Measurements from ENCODE around the gene NUP210. TPM values are rescaled to one million over a fixed set of nuclear protein-coding genes. Genes with fewer than 3 reads are reported as not detected.

The NUP210 gene
- total and polyA plus RNA-seq, 2 of the 13 experiments (the other 11 are each of a cell fraction or from before 2014, with no cell fraction given), result 31.6 to 35.2 TPM

DNA sequence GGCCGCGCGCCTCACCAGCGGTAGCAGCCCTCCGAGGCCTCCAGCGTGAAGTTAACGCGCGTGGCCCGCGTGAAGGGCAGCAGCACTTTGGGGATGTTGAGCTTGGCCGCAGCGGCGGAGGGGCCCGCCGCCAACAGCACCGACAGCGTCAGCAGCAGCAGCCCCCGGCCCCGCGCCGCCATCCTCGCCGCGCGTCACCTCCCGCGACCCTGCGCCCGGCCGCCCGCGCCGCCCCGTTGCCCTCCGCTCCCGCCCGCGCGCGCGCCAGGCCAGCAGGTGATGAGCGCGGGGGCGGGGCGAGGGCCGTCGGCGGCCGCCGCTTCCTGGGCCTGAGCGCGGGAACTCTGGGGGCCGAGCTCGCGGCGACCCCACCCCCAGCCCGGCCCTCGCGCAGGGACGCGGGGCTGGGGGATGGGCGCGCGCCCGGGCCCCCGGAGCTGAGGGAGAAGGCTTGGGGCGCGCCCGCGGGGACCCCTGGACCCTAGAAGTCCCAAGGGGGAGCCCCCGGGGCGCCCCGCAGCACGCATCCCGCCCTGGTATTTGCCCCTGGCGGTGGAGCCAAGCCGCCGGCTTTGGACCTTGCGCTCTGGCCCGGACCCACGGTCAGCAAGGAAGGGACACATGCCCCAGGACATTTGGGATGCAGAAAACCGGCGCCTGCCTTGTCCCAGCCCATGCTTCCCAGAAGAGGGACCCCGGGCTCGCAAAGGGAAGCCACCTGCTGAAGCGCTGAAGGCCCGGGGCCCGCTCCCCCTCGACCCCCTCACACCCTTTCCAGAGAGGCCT lies at the start of gene NUP210 (continued):
- TF ChIP-seq, protein P1, sequence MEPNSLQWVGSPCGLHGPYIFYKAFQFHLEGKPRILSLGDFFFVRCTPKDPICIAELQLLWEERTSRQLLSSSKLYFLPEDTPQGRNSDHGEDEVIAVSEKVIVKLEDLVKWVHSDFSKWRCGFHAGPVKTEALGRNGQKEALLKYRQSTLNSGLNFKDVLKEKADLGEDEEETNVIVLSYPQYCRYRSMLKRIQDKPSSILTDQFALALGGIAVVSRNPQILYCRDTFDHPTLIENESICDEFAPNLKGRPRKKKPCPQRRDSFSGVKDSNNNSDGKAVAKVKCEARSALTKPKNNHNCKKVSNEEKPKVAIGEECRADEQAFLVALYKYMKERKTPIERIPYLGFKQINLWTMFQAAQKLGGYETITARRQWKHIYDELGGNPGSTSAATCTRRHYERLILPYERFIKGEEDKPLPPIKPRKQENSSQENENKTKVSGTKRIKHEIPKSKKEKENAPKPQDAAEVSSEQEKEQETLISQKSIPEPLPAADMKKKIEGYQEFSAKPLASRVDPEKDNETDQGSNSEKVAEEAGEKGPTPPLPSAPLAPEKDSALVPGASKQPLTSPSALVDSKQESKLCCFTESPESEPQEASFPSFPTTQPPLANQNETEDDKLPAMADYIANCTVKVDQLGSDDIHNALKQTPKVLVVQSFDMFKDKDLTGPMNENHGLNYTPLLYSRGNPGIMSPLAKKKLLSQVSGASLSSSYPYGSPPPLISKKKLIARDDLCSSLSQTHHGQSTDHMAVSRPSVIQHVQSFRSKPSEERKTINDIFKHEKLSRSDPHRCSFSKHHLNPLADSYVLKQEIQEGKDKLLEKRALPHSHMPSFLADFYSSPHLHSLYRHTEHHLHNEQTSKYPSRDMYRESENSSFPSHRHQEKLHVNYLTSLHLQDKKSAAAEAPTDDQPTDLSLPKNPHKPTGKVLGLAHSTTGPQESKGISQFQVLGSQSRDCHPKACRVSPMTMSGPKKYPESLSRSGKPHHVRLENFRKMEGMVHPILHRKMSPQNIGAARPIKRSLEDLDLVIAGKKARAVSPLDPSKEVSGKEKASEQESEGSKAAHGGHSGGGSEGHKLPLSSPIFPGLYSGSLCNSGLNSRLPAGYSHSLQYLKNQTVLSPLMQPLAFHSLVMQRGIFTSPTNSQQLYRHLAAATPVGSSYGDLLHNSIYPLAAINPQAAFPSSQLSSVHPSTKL (CRISPR knock-in tag; IDR thresholded peaks at IDR 0.05), result peak; percentile 28; the same call in 1 of the 2 replicates
- no peak for TF ChIP-seq KLF11 (CRISPR knock-in tag; IDR thresholded peaks at IDR 0.05)
- no peak for TF ChIP-seq ZSCAN21 (CRISPR knock-in tag; IDR thresholded peaks at IDR 0.05; ENCODE audit: borderline replicate concordance)
- TF ChIP-seq, protein P2, sequence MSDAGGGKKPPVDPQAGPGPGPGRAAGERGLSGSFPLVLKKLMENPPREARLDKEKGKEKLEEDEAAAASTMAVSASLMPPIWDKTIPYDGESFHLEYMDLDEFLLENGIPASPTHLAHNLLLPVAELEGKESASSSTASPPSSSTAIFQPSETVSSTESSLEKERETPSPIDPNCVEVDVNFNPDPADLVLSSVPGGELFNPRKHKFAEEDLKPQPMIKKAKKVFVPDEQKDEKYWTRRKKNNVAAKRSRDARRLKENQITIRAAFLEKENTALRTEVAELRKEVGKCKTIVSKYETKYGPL (CRISPR knock-in tag; IDR thresholded peaks at IDR 0.05), result no peak
- no peak for TF ChIP-seq ZNF33A (CRISPR knock-in tag; IDR thresholded peaks at IDR 0.05; ENCODE audit: borderline replicate concordance)
- TF ChIP-seq MAFK (conservative IDR thresholded peaks at IDR 0.05 in 1 of 2, IDR thresholded peaks at IDR 0.05 in 1 of 2; ENCODE audit: low read length in 2 of 2), result no peak
- no peak for TF ChIP-seq FOSL2 (CRISPR knock-in tag; IDR thresholded peaks at IDR 0.05)
- no peak; the same call in 1 of the 2 replicates for TF ChIP-seq ZNF605 (CRISPR knock-in tag; IDR thresholded peaks at IDR 0.05)
- TF ChIP-seq TCF12 (IDR thresholded peaks at IDR 0.05), result no peak
- TF ChIP-seq TCF12 (CRISPR knock-in tag; IDR thresholded peaks at IDR 0.05), result no peak; the same call in 1 of the 2 replicates
- peak; percentile 65 for TF ChIP-seq PHF8 (CRISPR knock-in tag; IDR thresholded peaks at IDR 0.05)
- no peak for TF ChIP-seq ZNF891 (CRISPR knock-in tag; IDR thresholded peaks at IDR 0.05)
- TF ChIP-seq, protein P3, sequence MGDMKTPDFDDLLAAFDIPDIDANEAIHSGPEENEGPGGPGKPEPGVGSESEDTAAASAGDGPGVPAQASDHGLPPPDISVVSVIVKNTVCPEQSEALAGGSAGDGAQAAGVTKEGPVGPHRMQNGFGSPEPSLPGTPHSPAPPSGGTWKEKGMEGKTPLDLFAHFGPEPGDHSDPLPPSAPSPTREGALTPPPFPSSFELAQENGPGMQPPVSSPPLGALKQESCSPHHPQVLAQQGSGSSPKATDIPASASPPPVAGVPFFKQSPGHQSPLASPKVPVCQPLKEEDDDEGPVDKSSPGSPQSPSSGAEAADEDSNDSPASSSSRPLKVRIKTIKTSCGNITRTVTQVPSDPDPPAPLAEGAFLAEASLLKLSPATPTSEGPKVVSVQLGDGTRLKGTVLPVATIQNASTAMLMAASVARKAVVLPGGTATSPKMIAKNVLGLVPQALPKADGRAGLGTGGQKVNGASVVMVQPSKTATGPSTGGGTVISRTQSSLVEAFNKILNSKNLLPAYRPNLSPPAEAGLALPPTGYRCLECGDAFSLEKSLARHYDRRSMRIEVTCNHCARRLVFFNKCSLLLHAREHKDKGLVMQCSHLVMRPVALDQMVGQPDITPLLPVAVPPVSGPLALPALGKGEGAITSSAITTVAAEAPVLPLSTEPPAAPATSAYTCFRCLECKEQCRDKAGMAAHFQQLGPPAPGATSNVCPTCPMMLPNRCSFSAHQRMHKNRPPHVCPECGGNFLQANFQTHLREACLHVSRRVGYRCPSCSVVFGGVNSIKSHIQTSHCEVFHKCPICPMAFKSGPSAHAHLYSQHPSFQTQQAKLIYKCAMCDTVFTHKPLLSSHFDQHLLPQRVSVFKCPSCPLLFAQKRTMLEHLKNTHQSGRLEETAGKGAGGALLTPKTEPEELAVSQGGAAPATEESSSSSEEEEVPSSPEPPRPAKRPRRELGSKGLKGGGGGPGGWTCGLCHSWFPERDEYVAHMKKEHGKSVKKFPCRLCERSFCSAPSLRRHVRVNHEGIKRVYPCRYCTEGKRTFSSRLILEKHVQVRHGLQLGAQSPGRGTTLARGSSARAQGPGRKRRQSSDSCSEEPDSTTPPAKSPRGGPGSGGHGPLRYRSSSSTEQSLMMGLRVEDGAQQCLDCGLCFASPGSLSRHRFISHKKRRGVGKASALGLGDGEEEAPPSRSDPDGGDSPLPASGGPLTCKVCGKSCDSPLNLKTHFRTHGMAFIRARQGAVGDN (CRISPR knock-in tag; IDR thresholded peaks at IDR 0.05), result peak; percentile 63
- TF ChIP-seq, protein P4, sequence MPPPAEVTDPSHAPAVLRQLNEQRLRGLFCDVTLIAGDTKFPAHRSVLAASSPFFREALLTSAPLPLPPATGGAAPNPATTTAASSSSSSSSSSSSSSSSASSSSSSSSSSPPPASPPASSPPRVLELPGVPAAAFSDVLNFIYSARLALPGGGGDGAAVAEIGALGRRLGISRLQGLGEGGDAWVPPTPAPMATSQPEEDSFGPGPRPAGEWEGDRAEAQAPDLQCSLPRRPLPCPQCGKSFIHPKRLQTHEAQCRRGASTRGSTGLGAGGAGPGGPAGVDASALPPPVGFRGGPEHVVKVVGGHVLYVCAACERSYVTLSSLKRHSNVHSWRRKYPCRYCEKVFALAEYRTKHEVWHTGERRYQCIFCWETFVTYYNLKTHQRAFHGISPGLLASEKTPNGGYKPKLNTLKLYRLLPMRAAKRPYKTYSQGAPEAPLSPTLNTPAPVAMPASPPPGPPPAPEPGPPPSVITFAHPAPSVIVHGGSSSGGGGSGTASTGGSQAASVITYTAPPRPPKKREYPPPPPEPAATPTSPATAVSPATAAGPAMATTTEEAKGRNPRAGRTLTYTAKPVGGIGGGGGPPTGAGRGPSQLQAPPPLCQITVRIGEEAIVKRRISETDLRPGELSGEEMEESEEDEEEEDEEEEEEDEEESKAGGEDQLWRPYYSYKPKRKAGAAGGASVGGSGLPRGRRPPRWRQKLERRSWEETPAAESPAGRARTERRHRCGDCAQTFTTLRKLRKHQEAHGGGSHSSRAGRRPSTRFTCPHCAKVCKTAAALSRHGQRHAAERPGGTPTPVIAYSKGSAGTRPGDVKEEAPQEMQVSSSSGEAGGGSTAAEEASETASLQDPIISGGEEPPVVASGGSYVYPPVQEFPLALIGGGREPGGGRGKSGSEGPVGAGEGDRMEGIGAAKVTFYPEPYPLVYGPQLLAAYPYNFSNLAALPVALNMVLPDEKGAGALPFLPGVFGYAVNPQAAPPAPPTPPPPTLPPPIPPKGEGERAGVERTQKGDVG (CRISPR knock-in tag; IDR thresholded peaks at IDR 0.05; ENCODE audit: borderline replicate concordance), result no peak
- TF ChIP-seq MAFG (CRISPR knock-in tag; IDR thresholded peaks at IDR 0.05), result no peak
- TF ChIP-seq ZBTB8A (CRISPR knock-in tag; IDR thresholded peaks at IDR 0.05; ENCODE audit: borderline replicate concordance, low read depth), result no peak
- no peak for TF ChIP-seq FOXA1 (IDR thresholded peaks at IDR 0.05)
- no peak for TF ChIP-seq FOXA1 (CRISPR knock-in tag; IDR thresholded peaks at IDR 0.05)

Data from HepG2 (cell line).